ENCODE measurements around the gene WDR82.
"Not testable (repeated sequence)": the region's sequence is repeated elsewhere in the genome, so short reads cannot be mapped to it uniquely, and the experiment has no call there.

GRCh38 chr3:52272172-52272571 is 6.3 kb downstream of the WDR82 start:
- TF ChIP-seq, protein P1, sequence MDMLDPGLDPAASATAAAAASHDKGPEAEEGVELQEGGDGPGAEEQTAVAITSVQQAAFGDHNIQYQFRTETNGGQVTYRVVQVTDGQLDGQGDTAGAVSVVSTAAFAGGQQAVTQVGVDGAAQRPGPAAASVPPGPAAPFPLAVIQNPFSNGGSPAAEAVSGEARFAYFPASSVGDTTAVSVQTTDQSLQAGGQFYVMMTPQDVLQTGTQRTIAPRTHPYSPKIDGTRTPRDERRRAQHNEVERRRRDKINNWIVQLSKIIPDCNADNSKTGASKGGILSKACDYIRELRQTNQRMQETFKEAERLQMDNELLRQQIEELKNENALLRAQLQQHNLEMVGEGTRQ (IDR thresholded peaks at IDR 0.05; ENCODE audit: borderline replicate concordance, low read depth, low read length): not testable (repeated sequence)
- TF ChIP-seq GABPA (IDR thresholded peaks at IDR 0.05; ENCODE audit: low read depth); HDAC2 (IDR thresholded peaks at IDR 0.05): not testable (repeated sequence)
